Measurements from ENCODE around the gene HEBP1. TPM values are rescaled to one million over a fixed set of nuclear protein-coding genes. Genes with fewer than 3 reads are reported as not detected.

Gene HEBP1
- total RNA-seq, 2 experiments from 2014 or later: 13.2 to 14.6 TPM

DNA sequence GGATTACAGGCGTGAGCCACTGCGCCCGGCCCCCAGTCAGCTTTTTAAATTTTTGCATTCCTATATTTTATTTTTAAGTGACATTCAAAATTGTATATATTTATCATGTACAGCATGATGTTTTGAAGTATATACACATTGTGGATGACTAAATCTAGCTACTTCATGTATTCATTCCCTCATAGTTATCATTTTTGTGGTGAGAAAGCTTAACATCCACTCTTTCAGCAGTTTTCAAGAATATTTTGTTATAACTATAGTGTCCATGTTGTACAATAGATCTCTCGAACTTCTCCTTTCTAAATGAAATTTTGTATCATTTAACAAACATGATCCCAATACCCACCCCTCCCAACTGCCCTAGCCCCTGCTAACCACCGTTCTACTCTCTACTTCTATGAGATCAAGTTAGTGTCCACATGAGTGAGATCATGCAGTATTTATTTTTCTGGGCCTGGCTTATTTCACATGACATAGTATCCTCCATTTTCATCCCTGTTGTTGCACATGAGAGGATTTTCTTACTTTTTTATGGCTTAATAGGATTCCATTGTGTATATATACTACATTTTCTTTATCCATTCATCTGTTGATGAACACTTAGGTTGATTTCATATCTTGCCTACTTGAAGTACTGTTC, 8.8 kb upstream of the HEBP1 start:
- POLR2A ChIA-PET: no interaction called here
- CTCF ChIA-PET: interaction anchor here (1.3 kb wide), 1 partner anchor 92 kb away, joined by 3 read pairs; no protein-coding TSS in a partner anchor
- H3K4me3 Mint-ChIP-seq: no peak overlapping the region
- no peak overlapping the region for H3K27ac Mint-ChIP-seq
- no peak for ATAC-seq
- H3K36me3 Mint-ChIP-seq (ENCODE audit: low read depth): no peaks in the 10 kb centered on the region
- no peaks in the 10 kb centered on the region for H3K4me1 Mint-ChIP-seq (ENCODE audit: low read depth)
- H3K9me3 Mint-ChIP-seq (ENCODE audit: insufficient read depth): no peaks in the 10 kb centered on the region
- DNase-seq: no peak
- H3K27me3 Mint-ChIP-seq (ENCODE audit: low read depth): peaks cover 29% of the 10 kb centered on the region

DNA sequence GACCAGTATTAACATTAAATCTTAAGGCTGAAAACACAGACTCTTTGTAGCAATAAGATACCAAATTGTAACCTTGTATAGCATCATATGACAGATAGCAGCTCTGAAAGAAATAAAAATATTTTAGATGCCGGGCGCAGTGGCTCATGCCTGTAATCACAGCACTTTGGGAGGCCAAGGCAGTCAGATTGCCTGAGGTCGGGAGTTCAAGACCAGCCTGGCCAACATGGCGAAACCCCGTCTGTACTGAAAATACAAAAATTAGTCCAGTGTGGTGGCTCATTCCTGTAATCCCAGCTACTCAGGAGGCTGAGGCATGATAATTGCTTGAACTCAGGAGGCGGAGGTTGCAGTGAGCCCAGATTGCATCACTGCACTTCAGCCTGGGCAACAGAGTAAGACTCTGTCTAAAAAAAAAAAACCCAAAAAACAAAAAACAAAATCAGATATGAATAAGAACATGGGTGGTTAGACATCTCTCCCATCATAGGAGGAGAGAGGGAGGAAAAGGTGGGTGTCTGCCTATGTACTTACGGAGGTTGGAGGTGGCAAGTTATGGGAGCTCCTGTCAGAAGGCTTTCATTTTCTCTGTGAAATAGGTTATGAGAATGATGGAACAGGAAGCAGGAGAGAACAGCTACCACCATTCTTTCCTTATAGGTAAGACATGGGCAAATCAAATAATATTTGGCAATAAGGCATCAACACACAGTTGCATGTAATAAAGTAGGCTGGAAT, 7.6 kb upstream of the HEBP1 start:
- DNase-seq: no peak
- CTCF ChIA-PET: interaction anchor here (1.2 to 1.3 kb wide), 2 partner anchors 91 to 171 kb away, joined by 3 read pairs; no protein-coding TSS in a partner anchor

DNA sequence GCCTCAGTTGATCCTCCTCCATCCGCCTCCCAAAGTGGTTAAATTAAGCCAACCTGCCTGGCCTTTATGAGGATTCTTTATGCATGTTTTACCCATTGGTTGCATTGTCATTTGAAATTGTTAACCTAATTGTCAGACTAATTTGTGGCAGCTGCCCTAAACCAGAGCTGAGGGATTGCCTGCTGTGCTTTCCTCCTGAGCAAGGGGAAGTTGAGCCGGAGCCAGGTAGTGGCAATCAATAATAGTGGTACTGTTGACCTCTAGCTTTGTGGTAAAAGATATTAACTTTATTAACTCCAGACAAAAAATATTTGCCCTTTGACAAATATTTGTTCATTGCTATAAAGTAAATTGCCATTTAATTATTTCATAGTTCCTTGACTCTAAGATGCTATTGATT, 5.6 kb upstream of the HEBP1 start:
- DNase-seq: no peak
- no peak overlapping the region for H3K27ac Mint-ChIP-seq
- POLR2A ChIA-PET: no interaction called here

More for the DNA sequence above, 7.6 kb upstream of the HEBP1 start:
- ATAC-seq: no peak
- H3K4me3 Mint-ChIP-seq: no peak overlapping the region
- no peak overlapping the region for H3K27ac Mint-ChIP-seq
- H3K4me1 Mint-ChIP-seq (ENCODE audit: low read depth): no peaks in the 10 kb centered on the region
- H3K9me3 Mint-ChIP-seq (ENCODE audit: insufficient read depth): no peaks in the 10 kb centered on the region
- POLR2A ChIA-PET: no interaction called here
- no peaks in the 10 kb centered on the region for H3K36me3 Mint-ChIP-seq (ENCODE audit: low read depth)
- peaks cover 37% of the 10 kb centered on the region for H3K27me3 Mint-ChIP-seq (ENCODE audit: low read depth)

DNA sequence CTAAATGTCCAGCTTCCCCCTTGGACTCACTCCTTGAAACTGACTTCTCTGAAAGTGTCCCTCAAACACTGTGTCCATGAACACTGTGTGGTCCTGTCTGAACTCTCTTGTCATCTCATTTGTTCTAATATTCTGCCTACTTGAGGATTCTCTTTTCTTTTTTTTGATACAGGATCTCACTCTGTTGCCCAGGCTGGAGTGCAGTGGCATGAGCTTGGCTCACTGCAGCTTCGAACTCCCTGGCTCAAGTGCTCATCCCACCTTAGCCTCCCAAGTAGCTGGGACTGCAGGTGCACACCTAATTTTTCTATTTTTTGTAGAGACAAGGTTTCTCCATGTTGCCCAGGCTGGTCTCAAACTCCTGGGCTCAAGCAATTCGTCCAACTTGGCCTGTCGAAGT, 4.9 kb upstream of the HEBP1 start:
- Mint-ChIP-seq H3K27me3 (ENCODE audit: low read depth) (peaks cover 39% of the 10 kb centered on the region), H3K4me1 (ENCODE audit: low read depth) (peaks cover 10% of the 10 kb centered on the region), H3K4me3 (no peak overlapping the region), H3K9me3 (ENCODE audit: insufficient read depth) (no peaks in the 10 kb centered on the region), H3K27ac (no peak overlapping the region), H3K36me3 (ENCODE audit: low read depth) (no peaks in the 10 kb centered on the region)
- ChIA-PET CTCF (no interaction called here), POLR2A (no interaction called here)
- ATAC-seq (no peak), DNase-seq (no peak)

More for the DNA sequence above, 5.6 kb upstream of the HEBP1 start:
- Mint-ChIP-seq H3K36me3 (ENCODE audit: low read depth) (no peaks in the 10 kb centered on the region), H3K27me3 (ENCODE audit: low read depth) (peaks cover 41% of the 10 kb centered on the region), H3K4me1 (ENCODE audit: low read depth) (peaks cover 8% of the 10 kb centered on the region), H3K4me3 (no peak overlapping the region), H3K9me3 (ENCODE audit: insufficient read depth) (no peaks in the 10 kb centered on the region)
- CTCF ChIA-PET: no interaction called here
- no peak for ATAC-seq

DNA sequence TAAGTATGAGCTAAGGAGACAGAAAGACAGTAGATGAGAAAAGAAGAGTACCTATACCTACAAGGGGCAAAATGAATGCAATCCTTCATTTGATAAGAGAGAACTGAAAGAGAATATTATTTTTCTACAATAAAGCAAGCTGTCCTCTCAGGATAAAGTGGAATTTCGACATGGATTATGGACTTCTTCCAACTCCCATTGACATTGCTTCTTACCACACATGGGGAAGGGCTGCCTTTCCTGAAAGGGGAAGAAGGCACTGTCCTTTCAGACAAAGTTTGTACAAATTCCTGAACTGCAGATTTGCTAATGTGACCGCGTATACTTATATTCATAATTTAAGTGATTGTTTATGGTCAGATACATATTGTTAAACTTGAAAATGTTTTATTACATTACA, 4.3 kb upstream of the HEBP1 start:
- peaks cover 15% of the 10 kb centered on the region for H3K4me1 Mint-ChIP-seq (ENCODE audit: low read depth)
- H3K4me3 Mint-ChIP-seq: no peak overlapping the region
- DNase-seq: no peak
- peaks cover 39% of the 10 kb centered on the region for H3K27me3 Mint-ChIP-seq (ENCODE audit: low read depth)
- H3K27ac Mint-ChIP-seq: no peak overlapping the region
- ChIA-PET POLR2A (no interaction called here), CTCF (no interaction called here)
- H3K9me3 Mint-ChIP-seq (ENCODE audit: insufficient read depth): no peaks in the 10 kb centered on the region
- no peaks in the 10 kb centered on the region for H3K36me3 Mint-ChIP-seq (ENCODE audit: low read depth)
- no peak for ATAC-seq

DNA sequence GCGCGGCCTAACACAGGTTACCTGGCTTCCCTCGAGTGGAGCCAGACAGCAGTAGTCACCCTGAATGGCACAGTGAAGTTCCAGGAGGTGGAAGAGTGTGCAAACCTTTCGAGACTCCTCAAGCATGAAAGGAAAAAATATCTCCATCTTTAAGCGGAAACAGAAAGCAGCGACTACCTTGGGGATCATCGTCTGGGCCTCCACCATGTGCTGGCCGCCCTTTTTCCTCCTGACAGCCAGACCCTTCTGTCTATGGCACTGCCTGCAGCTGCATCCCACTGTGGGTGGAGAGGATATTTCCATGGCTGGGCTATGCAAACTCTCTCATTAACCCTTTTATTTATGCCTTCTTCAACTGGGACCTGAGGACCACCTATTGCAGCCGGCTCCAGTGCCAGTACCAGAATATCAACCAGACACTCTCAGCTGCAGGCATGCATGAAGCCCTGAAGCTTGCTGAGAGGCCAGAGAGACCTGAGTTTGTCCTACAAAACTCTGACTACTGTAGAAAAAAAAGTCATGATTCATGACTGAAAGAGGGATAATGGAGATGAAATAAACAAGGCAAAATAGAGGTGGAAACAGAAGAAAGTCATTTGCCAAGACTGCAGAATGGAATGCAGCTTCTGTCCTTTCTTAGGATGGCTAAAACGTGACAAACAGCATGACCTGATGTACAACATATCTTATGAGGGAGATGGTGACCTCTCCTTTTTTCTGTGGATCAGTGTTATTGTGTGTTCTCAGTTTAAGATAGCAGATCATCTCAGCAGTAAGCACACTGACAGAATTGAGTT, 2.4 kb upstream of the HEBP1 start:
- POLR2A ChIA-PET: no interaction called here
- peaks cover 20% of the 10 kb centered on the region for H3K4me1 Mint-ChIP-seq (ENCODE audit: low read depth)

DNA sequence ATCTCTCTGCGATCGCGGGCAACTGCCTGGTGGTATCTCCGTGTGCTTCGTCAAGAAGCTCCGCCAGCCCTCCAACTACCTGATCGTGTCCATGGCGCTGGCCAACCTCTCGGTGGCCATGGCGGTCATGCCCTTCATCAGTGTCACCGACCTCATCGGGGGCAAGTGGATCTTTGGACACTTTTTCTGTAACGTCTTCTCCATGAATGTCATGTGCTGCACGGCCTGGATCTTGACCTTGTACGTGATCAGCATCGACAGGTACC, 1.6 kb upstream of the HEBP1 start:
- H3K27ac Mint-ChIP-seq: peak overlapping the region; percentile 12
- no peaks in the 10 kb centered on the region for H3K36me3 Mint-ChIP-seq (ENCODE audit: low read depth)
- DNase-seq (no peak), ATAC-seq (no peak)
- peaks cover 36% of the 10 kb centered on the region for H3K27me3 Mint-ChIP-seq (ENCODE audit: low read depth)
- H3K9me3 Mint-ChIP-seq (ENCODE audit: insufficient read depth): no peaks in the 10 kb centered on the region
- CTCF ChIA-PET: interaction anchor here (1.0 kb wide), 1 partner anchor 19 kb away, joined by 3 read pairs; no protein-coding TSS in a partner anchor
- peak overlapping the region; percentile 64 for H3K4me3 Mint-ChIP-seq
- H3K4me1 Mint-ChIP-seq (ENCODE audit: low read depth): peaks cover 25% of the 10 kb centered on the region
- POLR2A ChIA-PET: no interaction called here

More for the DNA sequence above, 2.4 kb upstream of the HEBP1 start:
- Mint-ChIP-seq H3K36me3 (ENCODE audit: low read depth) (no peaks in the 10 kb centered on the region), H3K27ac (no peak overlapping the region), H3K9me3 (ENCODE audit: insufficient read depth) (no peaks in the 10 kb centered on the region), H3K27me3 (ENCODE audit: low read depth) (peaks cover 39% of the 10 kb centered on the region), H3K4me3 (peak overlapping the region; percentile 64)
- DNase-seq: no peak
- no peak for ATAC-seq
- CTCF ChIA-PET: interaction anchor here (0.6 to 1.2 kb wide), 4 partner anchors 18 to 210 kb away, joined by 3 read pairs; no protein-coding TSS in a partner anchor

DNA sequence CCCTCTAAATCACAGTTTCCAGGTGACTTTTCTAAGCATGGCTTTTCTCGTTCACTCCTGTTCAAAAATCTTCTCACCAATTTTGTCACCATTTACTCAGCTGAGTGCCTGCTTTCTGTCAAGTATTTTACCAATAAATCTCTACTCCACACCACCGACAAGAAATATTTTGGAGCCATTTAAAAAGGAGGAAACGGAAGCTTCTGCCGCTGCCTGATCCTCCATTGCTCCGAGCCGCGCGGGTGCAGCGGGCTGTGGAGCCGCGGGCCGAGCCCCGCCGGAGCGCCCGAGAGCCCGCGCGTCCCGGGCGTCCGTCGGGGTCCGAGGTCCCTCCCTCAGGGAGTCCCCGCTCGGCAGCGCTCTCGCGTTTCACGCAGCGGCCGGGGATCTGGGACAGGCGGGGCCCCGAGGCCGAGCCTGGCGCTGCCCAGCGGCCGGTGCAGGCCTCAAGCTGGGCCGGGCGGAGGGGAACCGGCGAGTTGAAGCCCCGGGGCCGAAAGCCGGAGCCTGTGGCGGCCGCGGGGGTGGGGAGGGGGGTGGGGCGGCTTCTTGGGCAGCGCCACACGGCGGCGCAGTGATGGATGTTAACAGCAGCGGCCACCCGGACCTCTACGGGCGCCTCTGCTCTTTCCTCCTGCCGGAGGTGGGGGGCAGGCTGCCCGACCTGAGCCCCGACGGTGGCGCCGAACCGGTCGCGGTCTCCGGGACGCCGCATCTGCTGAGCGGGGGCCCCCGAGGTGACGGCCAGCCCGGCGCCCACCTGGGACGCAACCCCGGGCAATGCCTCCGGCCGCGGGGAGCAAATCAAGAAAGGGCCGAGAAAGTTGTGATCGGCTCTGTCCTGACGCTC, 1.1 kb upstream of the HEBP1 start:
- Mint-ChIP-seq H3K4me3 (peak overlapping the region; percentile 81), H3K27me3 (ENCODE audit: low read depth) (peaks cover 36% of the 10 kb centered on the region), H3K9me3 (ENCODE audit: insufficient read depth) (no peaks in the 10 kb centered on the region), H3K27ac (peak overlapping the region; percentile 63), H3K36me3 (ENCODE audit: low read depth) (no peaks in the 10 kb centered on the region), H3K4me1 (ENCODE audit: low read depth) (peaks cover 25% of the 10 kb centered on the region)
- CTCF ChIA-PET: interaction anchor here (1.0 kb wide), 1 partner anchor 211 kb away, joined by 3 read pairs; no protein-coding TSS in a partner anchor
- DNase-seq (peak; percentile 35), ATAC-seq (peak; percentile 34)
- POLR2A ChIA-PET: interaction anchor here (0.9 kb wide), 1 partner anchor 27 kb away, joined by 3 read pairs; no protein-coding TSS in a partner anchor

DNA sequence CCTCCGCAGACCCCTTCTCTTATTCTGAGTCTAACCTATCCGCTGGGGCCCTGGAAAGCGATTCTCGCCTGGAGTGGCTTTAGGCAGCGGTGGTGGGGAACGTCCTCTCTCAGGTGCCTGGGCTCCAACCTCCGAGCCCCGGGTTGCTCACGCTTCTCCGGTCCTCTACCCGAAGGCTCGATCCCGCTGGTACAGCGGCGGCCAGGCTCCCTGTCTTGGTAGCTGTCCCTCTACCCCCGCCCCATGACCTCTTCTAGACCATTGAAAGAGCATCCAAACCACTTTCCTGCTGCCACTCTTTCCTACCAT, 505 bp upstream of the HEBP1 start:
- ChIA-PET CTCF (interaction anchor here (1.0 kb wide), 1 partner anchor 211 kb away, joined by 3 read pairs; no protein-coding TSS in a partner anchor), POLR2A (interaction anchor here (0.9 kb wide), 1 partner anchor 27 kb away, joined by 3 read pairs; no protein-coding TSS in a partner anchor)
- peak overlapping the region; percentile 81 for H3K4me3 Mint-ChIP-seq
- DNase-seq: peak; percentile 47
- H3K27ac Mint-ChIP-seq: peak overlapping the region; percentile 63
- ATAC-seq: peak; percentile 51
- H3K9me3 Mint-ChIP-seq (ENCODE audit: insufficient read depth): no peaks in the 10 kb centered on the region
- peaks cover 36% of the 10 kb centered on the region for H3K27me3 Mint-ChIP-seq (ENCODE audit: low read depth)
- peaks cover 25% of the 10 kb centered on the region for H3K4me1 Mint-ChIP-seq (ENCODE audit: low read depth)
- H3K36me3 Mint-ChIP-seq (ENCODE audit: low read depth): no peaks in the 10 kb centered on the region

DNA sequence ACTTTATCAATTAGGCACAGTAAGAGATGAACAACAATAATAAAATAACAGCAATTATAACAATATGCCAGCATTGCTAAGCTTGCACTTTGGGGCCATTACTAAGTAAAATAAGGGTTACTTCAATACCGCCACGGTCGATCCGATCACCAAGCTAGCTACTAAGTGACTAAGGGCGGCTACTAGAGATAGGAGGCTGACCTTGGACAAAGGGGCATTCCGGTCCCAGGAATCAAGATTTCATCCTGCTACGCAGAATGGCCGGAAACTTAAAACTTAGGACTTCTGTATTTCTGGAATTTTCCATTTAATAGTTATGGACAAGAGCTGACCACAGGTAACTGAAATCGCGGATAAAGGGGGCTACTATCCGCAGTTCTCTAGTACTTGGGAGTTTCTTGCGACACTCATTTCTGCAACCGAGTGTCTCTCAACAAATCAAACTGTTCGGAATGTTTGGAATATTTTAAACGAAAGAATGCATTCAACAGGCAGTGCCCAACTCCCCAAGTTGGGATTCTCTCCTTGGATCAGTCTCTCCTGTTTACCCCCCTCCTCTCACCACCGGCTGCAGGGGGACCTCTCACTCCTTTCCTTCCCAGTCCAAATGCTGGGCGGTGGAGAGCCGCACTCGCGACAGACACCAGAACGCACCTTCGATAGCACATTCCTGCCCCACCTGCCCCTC, 650 bp downstream of the HEBP1 start:
- H3K36me3 Mint-ChIP-seq (ENCODE audit: low read depth): no peaks in the 10 kb centered on the region
- CTCF ChIA-PET: no interaction called here
- peaks cover 27% of the 10 kb centered on the region for H3K27me3 Mint-ChIP-seq (ENCODE audit: low read depth)
- ATAC-seq (no peak), DNase-seq (no peak)
- H3K4me3 Mint-ChIP-seq: peak overlapping the region; percentile 81
- no peaks in the 10 kb centered on the region for H3K9me3 Mint-ChIP-seq (ENCODE audit: insufficient read depth)
- POLR2A ChIA-PET: no interaction called here
- peak overlapping the region; percentile 71 for H3K27ac Mint-ChIP-seq
- peaks cover 25% of the 10 kb centered on the region for H3K4me1 Mint-ChIP-seq (ENCODE audit: low read depth)

DNA sequence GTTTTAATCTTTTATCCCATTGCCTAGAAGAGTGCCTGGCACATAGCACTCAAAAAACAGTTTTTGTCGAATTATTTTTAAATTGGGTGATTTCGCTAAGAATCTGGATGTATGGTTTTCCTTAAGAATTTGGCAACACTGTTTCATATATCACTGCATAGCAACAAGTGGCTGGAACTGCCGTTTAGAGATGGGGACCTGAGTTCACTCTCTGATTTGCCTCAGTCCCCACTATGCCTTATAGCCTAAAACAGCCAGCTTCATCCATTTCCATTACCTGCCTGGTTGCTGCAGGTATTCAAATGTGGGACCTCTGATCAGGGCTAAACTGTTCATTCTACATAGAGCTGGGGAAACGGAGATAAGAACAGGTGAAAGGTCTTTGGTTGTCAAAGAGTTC, 1.8 kb downstream of the HEBP1 start:
- ChIA-PET CTCF (interaction anchor here (2.0 kb wide), 1 partner anchor 83 kb away, joined by 7 read pairs; no protein-coding TSS in a partner anchor), POLR2A (interaction anchor here (0.7 kb wide), 1 partner anchor 27 kb away, joined by 3 read pairs; no protein-coding TSS in a partner anchor)
- H3K4me1 Mint-ChIP-seq (ENCODE audit: low read depth): peaks cover 29% of the 10 kb centered on the region
- no peak overlapping the region for H3K27ac Mint-ChIP-seq
- no peaks in the 10 kb centered on the region for H3K36me3 Mint-ChIP-seq (ENCODE audit: low read depth)
- no peak overlapping the region for H3K4me3 Mint-ChIP-seq
- ATAC-seq: no peak
- no peak for DNase-seq
- H3K27me3 Mint-ChIP-seq (ENCODE audit: low read depth): peaks cover 16% of the 10 kb centered on the region
- H3K9me3 Mint-ChIP-seq (ENCODE audit: insufficient read depth): no peaks in the 10 kb centered on the region

Measured in activated CD8-positive, alpha-beta T cell treated with anti-CD3 and anti-CD28 coated beads, Interleukin-2, amount 10 ng/mL, durations not matched to agents 7 days and 5 days (primary cell).